ENCODE results near the gene PRKCH. TPM values are rescaled to one million over a fixed set of nuclear protein-coding genes. Genes with fewer than 3 reads are reported as not detected.

PRKCH gene
- total RNA-seq, 2 experiments from 2014 or later, result 149 to 158 TPM

- intact Hi-C loops (cut with micrococcal nuclease), result loop anchor here (1.0 to 5.0 kb wide), 6 partner anchors 9 to 531 kb away; no protein-coding TSS in a partner anchor
- Mint-ChIP-seq H3K4me3 (peak overlapping the region; percentile 76), H3K4me1 (ENCODE audit: low read depth) (peaks cover 90% of the 10 kb centered on the region), H3K36me3 (ENCODE audit: low read depth) (peaks cover 34% of the 10 kb centered on the region), H3K9me3 (no peaks in the 10 kb centered on the region), H3K27me3 (ENCODE audit: low read depth) (no peaks in the 10 kb centered on the region), H3K27ac (peak overlapping the region; percentile 100)
- DNase-seq, result peak; percentile 51
- CTCF ChIA-PET, result interaction anchor here (0.7 to 4.7 kb wide), 7 partner anchors 10 to 370 kb away, joined by 3 to 33 read pairs (median 3); no protein-coding TSS in a partner anchor
Measured at GRCh38 chr14:61471297-61472005, 150.1 kb downstream of the PRKCH start.

GRCh38 chr14:61472011-61472672 lies 150.8 kb downstream of the PRKCH start:
- CTCF ChIA-PET, result interaction anchor here (1.0 to 9.8 kb wide), 6 partner anchors 11 to 365 kb away, joined by 3 to 130 read pairs (median 15); partner anchors contain the start of gene TMEM30B
- Mint-ChIP-seq H3K4me1 (ENCODE audit: low read depth) (peaks cover 90% of the 10 kb centered on the region), H3K4me3 (peak overlapping the region; percentile 76), H3K36me3 (ENCODE audit: low read depth) (peaks cover 32% of the 10 kb centered on the region), H3K27ac (peak overlapping the region; percentile 100), H3K27me3 (ENCODE audit: low read depth) (no peaks in the 10 kb centered on the region), H3K9me3 (no peaks in the 10 kb centered on the region)
- DNase-seq, result peak; percentile 77
- intact Hi-C loops (cut with micrococcal nuclease), result loop anchor here (1.0 to 5.0 kb wide), 6 partner anchors 8 to 530 kb away; no protein-coding TSS in a partner anchor

- H3K9me3 Mint-ChIP-seq, result no peaks in the 10 kb centered on the region
- peak; percentile 95 for DNase-seq
- H3K27ac Mint-ChIP-seq, result peak overlapping the region; percentile 100
- peaks cover 36% of the 10 kb centered on the region for H3K36me3 Mint-ChIP-seq (ENCODE audit: low read depth)
- peak overlapping the region; percentile 76 for H3K4me3 Mint-ChIP-seq
- CTCF ChIA-PET, result interaction anchor here (1.0 to 9.8 kb wide), 4 partner anchors 11 to 364 kb away, joined by 3 to 130 read pairs (median 17); partner anchors contain the start of gene TMEM30B
- H3K4me1 Mint-ChIP-seq (ENCODE audit: low read depth), result peaks cover 88% of the 10 kb centered on the region
- no peaks in the 10 kb centered on the region for H3K27me3 Mint-ChIP-seq (ENCODE audit: low read depth)
- intact Hi-C loops (cut with micrococcal nuclease), result loop anchor here (1.0 to 5.0 kb wide), 9 partner anchors 7 to 529 kb away; no protein-coding TSS in a partner anchor
Measured at GRCh38 chr14:61472801-61473376, 151.5 kb downstream of the PRKCH start.

- Mint-ChIP-seq H3K27me3 (ENCODE audit: low read depth) (no peaks in the 10 kb centered on the region), H3K27ac (peak overlapping the region; percentile 100), H3K9me3 (no peaks in the 10 kb centered on the region), H3K4me1 (ENCODE audit: low read depth) (peaks cover 88% of the 10 kb centered on the region), H3K36me3 (ENCODE audit: low read depth) (peaks cover 40% of the 10 kb centered on the region), H3K4me3 (peak overlapping the region; percentile 11)
- intact Hi-C loops (cut with micrococcal nuclease), result loop anchor here (5.0 kb wide), 1 partner anchor 528 kb away; no protein-coding TSS in a partner anchor
- CTCF ChIA-PET, result interaction anchor here (0.6 to 9.8 kb wide), 9 partner anchors 12 to 363 kb away, joined by 3 to 130 read pairs (median 8); no protein-coding TSS in a partner anchor
- DNase-seq, result no peak
Measured at GRCh38 chr14:61474015-61474414, 152.6 kb downstream of the PRKCH start.

GRCh38 chr14:61474701-61475100 lies 153.3 kb downstream of the PRKCH start:
- no peak for DNase-seq
- Mint-ChIP-seq H3K27ac (peak overlapping the region; percentile 100), H3K36me3 (ENCODE audit: low read depth) (peaks cover 43% of the 10 kb centered on the region), H3K9me3 (no peaks in the 10 kb centered on the region), H3K4me1 (ENCODE audit: low read depth) (peaks cover 88% of the 10 kb centered on the region), H3K4me3 (no peak overlapping the region), H3K27me3 (ENCODE audit: low read depth) (no peaks in the 10 kb centered on the region)
- intact Hi-C loops (cut with micrococcal nuclease), result loop anchor here (1.0 to 5.0 kb wide), 2 partner anchors 363 to 528 kb away; no protein-coding TSS in a partner anchor
- CTCF ChIA-PET, result interaction anchor here (0.6 to 9.8 kb wide), 16 partner anchors 13 to 363 kb away, joined by 3 to 130 read pairs (median 6); no protein-coding TSS in a partner anchor

DNA sequence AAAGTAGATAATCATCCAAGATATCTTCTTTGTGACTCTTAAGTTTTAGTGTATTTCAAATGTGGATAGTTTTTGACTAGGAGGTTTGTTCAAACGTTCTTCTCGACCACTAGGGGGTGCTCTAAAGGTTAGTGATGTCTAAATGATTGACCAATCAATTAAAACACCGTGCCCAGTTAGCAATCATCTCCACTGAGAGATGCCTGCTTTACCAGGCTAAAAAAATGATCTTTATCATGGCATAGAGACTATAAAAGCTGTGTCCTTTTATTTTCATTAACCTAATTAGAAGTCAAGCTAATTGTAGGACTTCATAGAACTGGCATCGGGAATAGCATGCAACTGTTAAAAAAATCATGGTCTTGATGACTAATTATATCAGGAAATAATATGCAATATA lies 153.9 kb downstream of the PRKCH start:
- peaks cover 37% of the 10 kb centered on the region for H3K36me3 Mint-ChIP-seq (ENCODE audit: low read depth)
- no peak for DNase-seq
- no peaks in the 10 kb centered on the region for H3K27me3 Mint-ChIP-seq (ENCODE audit: low read depth)
- peak overlapping the region; percentile 38 for H3K4me3 Mint-ChIP-seq
- CTCF ChIA-PET, result interaction anchor here (0.6 to 9.8 kb wide), 28 partner anchors 18 to 362 kb away, joined by 3 to 130 read pairs (median 4); no protein-coding TSS in a partner anchor
- H3K27ac Mint-ChIP-seq, result peak overlapping the region; percentile 100
- no peaks in the 10 kb centered on the region for H3K9me3 Mint-ChIP-seq
- H3K4me1 Mint-ChIP-seq (ENCODE audit: low read depth), result peaks cover 88% of the 10 kb centered on the region
- intact Hi-C loops (cut with micrococcal nuclease), result loop anchor here (1.0 kb wide), 1 partner anchor 362 kb away; no protein-coding TSS in a partner anchor

DNA sequence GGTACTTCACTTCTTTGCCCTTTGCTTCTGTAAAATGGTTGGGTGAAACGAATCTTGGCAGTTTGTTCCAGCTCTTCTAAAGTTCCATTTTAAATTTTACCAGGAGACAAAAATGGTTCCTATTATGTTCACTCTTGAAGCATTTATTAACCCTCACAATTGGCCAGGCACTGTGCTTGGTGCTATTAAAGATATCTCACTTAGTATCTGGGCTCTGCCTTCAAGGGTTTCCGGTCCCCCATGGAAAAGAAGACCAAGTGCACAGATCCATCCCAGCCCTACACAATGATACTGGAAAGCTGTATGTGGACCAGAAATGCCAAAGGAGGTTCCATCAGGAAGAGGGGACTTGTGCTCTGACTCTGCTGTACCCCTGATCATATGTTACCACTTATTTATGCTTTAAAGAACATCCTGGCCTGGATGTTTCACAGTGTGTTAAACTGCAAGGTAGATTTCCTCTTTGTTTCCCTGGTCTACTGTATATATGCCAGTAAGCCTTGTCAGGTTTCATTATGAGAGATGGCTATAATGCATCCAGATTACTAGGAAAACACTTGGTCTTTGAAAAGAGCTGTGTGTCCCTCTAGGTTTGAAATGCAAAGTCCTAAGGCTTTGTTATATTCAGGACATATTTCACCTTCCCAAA lies 154.8 kb downstream of the PRKCH start:
- Mint-ChIP-seq H3K4me1 (ENCODE audit: low read depth) (peaks cover 88% of the 10 kb centered on the region), H3K4me3 (peak overlapping the region; percentile 77), H3K27me3 (ENCODE audit: low read depth) (no peaks in the 10 kb centered on the region), H3K9me3 (no peaks in the 10 kb centered on the region), H3K27ac (peak overlapping the region; percentile 100), H3K36me3 (ENCODE audit: low read depth) (peaks cover 39% of the 10 kb centered on the region)
- no peak for DNase-seq
- CTCF ChIA-PET, result interaction anchor here (0.5 to 9.8 kb wide), 31 partner anchors 11 to 412 kb away, joined by 3 to 130 read pairs (median 3); no protein-coding TSS in a partner anchor
- intact Hi-C loops (cut with micrococcal nuclease), result loop anchor here (1.0 to 2.0 kb wide), 7 partner anchors 15 to 459 kb away; partner anchors contain the start of gene SNAPC1

DNA sequence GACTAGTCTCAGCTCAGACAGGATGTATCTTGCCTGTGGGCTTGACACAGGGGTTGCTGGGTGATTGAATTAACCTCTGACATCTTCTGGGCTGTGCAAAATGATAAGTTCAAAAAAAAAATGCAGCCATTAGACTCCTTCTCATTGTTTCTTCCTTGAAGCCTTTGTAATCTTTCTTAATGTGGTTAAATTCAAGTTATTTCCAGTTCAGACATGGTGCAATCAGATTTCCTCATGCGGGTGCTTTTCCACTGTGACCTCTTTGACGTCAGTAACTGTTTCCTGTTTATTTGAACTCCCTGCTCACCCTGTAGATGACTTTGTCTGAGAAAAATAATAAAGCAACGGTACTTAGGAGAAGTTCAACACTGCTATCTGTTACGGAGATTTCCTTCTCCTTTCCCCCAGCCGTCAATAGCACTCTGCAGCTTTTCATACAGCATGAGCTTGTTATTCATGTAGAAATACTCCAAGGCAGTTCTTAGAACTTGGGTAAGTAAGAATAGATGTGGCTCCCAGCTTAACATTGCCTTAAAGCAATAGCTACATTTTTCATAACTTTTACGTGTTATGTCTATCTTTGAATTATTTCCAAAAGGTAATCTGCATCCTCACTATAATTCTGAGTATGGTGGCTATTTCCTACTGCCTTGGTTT lies 155.5 kb downstream of the PRKCH start:
- no peaks in the 10 kb centered on the region for H3K9me3 Mint-ChIP-seq
- H3K4me1 Mint-ChIP-seq (ENCODE audit: low read depth), result peaks cover 88% of the 10 kb centered on the region
- H3K4me3 Mint-ChIP-seq, result peak overlapping the region; percentile 77
- H3K27ac Mint-ChIP-seq, result peak overlapping the region; percentile 100
- peak; percentile 84 for DNase-seq
- intact Hi-C loops (cut with micrococcal nuclease), result loop anchor here (1.0 to 2.0 kb wide), 11 partner anchors 16 to 458 kb away; partner anchors contain the start of genes HIF1A and SNAPC1
- peaks cover 42% of the 10 kb centered on the region for H3K36me3 Mint-ChIP-seq (ENCODE audit: low read depth)
- H3K27me3 Mint-ChIP-seq (ENCODE audit: low read depth), result no peaks in the 10 kb centered on the region
- CTCF ChIA-PET, result interaction anchor here (0.5 to 9.8 kb wide), 21 partner anchors 12 to 412 kb away, joined by 3 to 130 read pairs (median 4); no protein-coding TSS in a partner anchor

GRCh38 chr14:61477712-61478462 lies 156.5 kb downstream of the PRKCH start:
- intact Hi-C loops (cut with micrococcal nuclease), result loop anchor here (1.0 to 2.0 kb wide), 7 partner anchors 17 to 457 kb away; partner anchors contain the start of genes HIF1A and SNAPC1
- Mint-ChIP-seq H3K36me3 (ENCODE audit: low read depth) (peaks cover 48% of the 10 kb centered on the region), H3K9me3 (no peaks in the 10 kb centered on the region), H3K4me1 (ENCODE audit: low read depth) (peaks cover 91% of the 10 kb centered on the region), H3K27ac (peak overlapping the region; percentile 100), H3K4me3 (peak overlapping the region; percentile 77), H3K27me3 (ENCODE audit: low read depth) (no peaks in the 10 kb centered on the region)
- peak; percentile 72 for DNase-seq
- CTCF ChIA-PET, result interaction anchor here (0.7 to 9.8 kb wide), 15 partner anchors 8 to 359 kb away, joined by 3 to 130 read pairs (median 4); no protein-coding TSS in a partner anchor

DNA sequence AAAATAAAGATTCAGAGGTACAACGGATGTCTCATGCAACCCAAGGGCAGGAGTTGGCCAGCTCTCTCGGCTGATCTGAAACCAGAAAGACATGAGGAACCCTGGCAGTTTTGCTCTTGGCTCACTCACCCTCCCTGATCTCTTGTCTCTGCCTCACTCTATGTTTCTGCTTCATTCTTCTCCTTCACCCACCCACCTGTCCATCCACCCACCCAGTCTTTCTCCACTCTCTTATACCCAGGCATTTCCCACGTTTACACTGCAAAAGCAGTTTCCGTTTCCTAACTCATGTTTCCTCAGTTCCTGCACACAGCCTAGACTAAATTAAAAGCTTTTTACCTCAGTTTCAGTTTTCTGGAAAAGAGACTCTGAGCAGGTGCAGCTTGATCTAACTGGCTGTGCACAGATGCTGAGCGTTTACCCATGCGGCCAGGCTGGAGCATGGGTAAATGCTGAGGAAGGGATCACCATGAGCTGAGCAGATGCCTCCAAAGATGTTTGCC lies 157.6 kb downstream of the PRKCH start:
- Mint-ChIP-seq H3K9me3 (no peaks in the 10 kb centered on the region), H3K27ac (peak overlapping the region; percentile 100), H3K4me3 (peak overlapping the region; percentile 77), H3K4me1 (ENCODE audit: low read depth) (peaks cover 89% of the 10 kb centered on the region), H3K36me3 (ENCODE audit: low read depth) (peaks cover 50% of the 10 kb centered on the region), H3K27me3 (ENCODE audit: low read depth) (no peaks in the 10 kb centered on the region)
- CTCF ChIA-PET, result interaction anchor here (1.1 to 9.8 kb wide), 8 partner anchors 18 to 358 kb away, joined by 3 to 130 read pairs (median 12); no protein-coding TSS in a partner anchor
- intact Hi-C loops (cut with micrococcal nuclease), result loop anchor here (1.0 kb wide), 1 partner anchor 358 kb away; no protein-coding TSS in a partner anchor
- peak; percentile 70 for DNase-seq

Measured in activated naive CD4-positive, alpha-beta T cell treated with anti-CD3 and anti-CD28 coated beads for 36 hours (primary cell).